T47D (cell line): ENCODE data around the gene CRYBG1.

Experiments used
- DNase-seq, 2 experiments: peaks; one replicate each; pipeline versions ENCODE4 v3.0.0 to v3.0.0-alpha.2; 2011 to 2012; ENCODE audit warnings: low read depth in 1 of 2, low spot score in 1 of 2
- JUND ChIP-seq: IDR thresholded peaks from 2 replicates; pipeline ENCODE4 v1.6.1; 2012; ENCODE audit warnings: low read depth
- in situ Hi-C: cut with HindIII; loops from 2 replicates; pipeline ENCODE4 v1.10.0; 2016; ENCODE audit warnings: low sequenced_read_pairs, low pct_unique_long_range_greater_than_20kb

The CRYBG1 gene

DNA sequence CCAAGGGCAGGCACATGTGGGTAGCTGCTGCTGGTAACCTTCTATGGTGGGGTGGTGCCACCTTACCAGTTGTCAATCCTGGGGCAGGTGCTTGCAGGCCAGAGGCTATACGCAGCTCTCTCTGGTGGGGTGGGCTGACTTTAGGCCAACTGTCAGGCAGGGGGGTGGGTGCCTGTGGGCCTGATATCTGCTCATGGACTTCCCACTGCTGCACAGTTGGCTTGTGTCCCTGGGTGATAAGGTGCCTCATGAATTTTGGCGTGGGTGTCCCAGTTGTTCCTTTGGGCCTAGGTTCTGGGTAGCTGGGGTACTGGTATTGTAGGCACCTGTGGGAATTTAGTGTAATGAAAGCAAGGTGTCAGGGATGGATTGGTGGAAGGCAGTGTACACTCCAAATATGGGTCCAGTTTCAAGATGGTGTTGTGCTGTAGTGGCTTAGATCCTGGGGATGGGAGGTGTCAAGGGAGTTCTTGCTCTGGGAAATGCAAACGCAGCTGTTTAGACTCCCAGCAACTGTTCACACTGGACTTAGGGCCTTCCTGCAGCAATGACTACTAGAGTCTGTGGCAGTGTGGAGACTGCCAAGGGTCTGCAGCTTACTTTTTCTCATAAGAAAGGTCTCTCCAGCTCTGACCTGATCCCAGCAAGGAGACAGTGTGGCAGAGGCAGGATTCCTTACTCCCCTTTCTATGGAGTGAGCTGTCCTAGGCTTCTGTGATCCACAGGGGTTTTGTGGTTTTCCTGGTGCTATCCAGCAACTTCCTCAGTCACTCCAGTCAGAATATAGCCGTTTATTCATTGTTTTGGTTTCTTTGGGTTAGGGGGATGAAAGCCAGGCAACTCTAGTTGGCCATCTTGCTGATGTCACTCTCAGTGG, 128.2 kb downstream of the CRYBG1 start:
- peak in 1 of 2 experiments; percentile 3 for DNase-seq
- in situ Hi-C loops, result no loop called here
- TF ChIP-seq JUND, result no peak

DNA sequence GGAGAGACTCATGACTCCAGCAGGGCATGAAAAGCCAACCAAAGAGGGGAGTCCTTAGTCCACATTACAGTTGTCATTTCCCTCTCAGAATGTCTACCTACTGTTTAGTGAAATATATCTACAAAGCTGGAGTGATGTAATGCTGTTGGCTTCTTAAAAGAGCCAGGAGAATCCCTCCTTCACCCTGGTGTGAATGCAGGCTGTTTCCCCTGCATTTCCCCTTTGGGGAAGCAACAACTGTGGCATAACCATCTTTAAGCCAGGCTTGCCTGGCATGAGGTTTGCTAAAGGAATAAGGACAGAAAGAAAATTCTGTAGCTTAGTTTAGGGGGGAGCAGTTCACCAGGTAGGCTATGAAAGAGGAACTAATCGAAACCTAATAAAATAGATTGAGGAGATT, 129.5 kb downstream of the CRYBG1 start:
- DNase-seq, result no peak
- no peak for TF ChIP-seq JUND
- in situ Hi-C loops, result no loop called here

DNA sequence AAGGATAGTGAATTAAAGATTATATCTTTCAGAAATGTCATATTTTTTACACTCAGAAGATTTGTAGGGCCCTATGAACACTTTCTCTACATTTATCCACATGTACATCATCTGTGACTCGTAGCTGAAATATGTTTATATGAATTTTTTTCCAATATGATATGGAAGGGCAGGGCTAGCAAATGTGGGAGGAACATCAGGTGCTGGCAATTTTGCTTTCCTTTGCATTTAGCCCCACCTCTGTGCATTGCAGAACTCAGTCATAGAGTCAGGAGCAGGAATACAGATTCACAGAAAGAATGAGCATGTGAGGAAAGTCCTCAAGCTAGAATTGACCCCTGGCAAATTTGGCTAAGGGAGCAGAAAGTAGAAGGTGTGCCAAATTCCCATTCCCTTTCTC, 129.9 kb downstream of the CRYBG1 start:
- in situ Hi-C loops, result no loop called here
- no peak for DNase-seq
- TF ChIP-seq JUND, result no peak

DNA sequence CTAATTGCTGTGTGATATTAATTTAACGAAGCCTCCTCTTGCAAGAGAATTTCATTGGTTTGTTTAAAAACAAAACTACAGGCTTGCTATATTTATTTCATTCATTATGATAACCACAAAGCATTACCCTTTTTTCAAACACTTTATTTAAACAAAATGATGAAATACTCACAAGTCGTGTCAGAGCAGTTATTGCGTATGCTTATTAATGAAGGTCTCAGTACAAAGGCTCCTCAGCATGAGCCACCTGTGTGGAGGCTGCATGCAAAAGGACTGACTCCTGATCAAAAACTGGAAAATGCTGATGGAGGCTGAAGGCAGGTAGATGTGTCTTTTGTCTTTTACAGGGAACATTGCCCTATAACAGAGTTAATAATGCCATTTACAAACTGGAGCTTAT, 130.5 kb downstream of the CRYBG1 start:
- DNase-seq, result no peak
- TF ChIP-seq JUND, result no peak
- in situ Hi-C loops, result no loop called here

DNA sequence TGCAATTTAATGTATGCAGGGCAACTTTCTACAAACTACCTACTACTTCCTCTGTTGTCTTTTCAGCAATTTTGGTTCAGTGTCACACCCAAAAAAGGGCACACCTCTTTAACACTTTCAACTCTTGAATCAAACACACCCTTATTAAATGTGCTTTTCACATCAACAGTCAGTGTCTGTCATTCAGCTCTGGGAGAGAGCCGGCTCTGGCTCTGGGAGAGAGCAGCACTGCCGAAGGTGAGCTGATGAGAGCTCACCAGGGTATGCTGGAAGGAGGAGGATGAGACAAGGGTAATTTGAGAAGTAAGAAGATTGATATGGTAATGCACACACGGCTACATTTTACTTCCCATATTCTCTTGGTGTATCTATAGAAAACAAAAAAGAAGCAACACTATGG, 134.5 kb downstream of the CRYBG1 start:
- DNase-seq, result no peak
- in situ Hi-C loops, result no loop called here

DNA sequence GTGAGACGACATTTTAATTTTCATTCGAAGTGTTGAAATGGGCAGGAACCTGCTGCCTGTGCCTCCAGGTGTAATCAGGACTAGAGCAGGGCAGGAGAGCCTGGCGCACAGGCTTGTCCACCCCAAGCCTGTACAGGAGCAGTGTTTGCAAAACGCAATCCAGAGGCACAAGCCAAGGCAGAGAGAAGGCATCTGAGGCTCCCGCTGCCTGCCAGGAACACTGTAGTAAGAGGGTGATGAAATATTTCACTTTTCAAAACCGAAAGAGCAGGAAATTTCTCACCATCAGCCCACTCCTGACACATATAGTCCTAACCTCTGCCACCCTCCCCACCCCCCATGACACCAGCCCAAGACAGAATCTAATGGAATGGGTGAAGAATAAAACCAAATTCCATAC, 136.3 kb downstream of the CRYBG1 start:
- in situ Hi-C loops, result no loop called here
- peak in 1 of 2 experiments; percentile 65 for DNase-seq
- no peak for TF ChIP-seq JUND

More for the DNA sequence above, 134.5 kb downstream of the CRYBG1 start:
- TF ChIP-seq JUND, result no peak

DNA sequence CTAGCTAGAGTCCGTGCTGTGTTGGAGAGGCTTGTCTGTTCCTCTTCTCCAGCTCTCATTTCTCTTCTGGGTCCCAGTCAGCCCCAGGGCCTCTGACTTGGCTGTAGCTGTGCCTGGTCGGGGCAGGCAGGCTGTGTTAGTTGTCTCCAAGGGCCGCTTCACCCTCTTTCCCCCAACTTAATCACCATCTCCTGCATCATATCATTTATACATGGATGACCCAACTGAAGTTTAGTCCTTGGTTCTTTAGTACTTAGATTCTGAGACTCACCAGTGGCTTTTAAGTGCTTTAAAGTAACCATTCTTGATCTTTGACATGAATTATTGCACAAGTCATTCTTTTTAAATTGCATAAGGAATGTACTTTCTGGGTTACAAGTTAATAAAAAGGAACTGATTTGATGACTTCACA, 141.4 kb downstream of the CRYBG1 start:
- in situ Hi-C loops, result no loop called here
- no peak for DNase-seq
- TF ChIP-seq JUND, result no peak

DNA sequence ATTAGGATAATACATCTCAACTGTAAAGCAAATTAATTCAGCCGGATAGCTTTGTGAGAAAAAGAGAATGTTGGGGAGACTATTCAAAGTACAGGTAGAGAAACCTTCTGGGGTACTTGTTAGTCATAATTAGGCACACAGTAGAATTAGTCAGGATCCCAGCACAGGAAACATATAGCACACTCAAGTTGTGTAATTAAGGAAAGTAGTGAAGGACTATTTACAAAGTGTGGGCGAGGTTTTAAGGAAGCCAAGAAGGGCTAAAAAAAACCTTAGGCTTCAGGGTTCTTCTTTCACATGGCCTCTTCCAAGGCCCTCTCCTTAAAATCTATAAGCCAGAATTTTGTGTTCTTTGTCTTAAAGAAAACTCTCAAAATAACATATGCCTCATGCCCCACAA, 142.0 kb downstream of the CRYBG1 start:
- in situ Hi-C loops, result no loop called here
- DNase-seq, result no peak
- no peak for TF ChIP-seq JUND

DNA sequence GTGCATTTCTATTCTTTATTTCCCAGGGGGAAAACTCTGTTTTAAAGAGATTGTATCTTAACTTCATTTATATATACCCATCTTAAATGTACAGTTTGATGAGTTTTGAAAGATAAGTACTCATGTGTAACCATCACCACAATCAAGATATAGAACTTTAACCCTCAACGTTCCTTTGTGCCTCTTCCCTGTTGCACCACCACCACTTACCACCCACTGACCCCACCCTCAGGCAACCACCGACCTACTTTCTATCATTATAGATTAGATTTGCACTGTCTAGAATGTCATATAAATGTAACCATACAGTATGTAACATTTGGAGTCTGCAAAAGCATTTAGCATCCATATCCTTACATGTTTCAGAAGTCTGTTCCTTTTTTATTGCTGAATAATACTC, 147.8 kb downstream of the CRYBG1 start:
- in situ Hi-C loops, result no loop called here
- no peak for DNase-seq
- no peak for TF ChIP-seq JUND

DNA sequence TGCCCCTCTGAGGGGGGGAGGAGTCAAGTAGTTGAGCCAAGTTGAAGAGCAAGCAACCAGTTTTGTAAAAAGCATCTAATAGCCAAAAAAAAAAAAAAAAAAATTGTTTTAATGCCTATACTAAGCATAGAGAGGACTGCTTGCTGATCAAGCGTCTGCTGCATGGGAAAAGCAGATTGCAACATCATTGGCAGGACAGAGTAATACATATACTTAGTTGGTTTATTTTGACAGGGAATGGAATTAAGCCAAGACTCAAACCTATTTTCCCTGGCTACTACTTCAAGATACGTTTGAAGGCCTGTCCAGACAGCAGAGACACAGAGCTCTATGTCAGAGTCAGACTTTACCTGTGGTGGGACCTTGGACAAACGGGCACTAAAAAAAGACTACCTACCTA, 148.3 kb downstream of the CRYBG1 start:
- DNase-seq, result no peak
- in situ Hi-C loops, result no loop called here
- TF ChIP-seq JUND, result no peak

DNA sequence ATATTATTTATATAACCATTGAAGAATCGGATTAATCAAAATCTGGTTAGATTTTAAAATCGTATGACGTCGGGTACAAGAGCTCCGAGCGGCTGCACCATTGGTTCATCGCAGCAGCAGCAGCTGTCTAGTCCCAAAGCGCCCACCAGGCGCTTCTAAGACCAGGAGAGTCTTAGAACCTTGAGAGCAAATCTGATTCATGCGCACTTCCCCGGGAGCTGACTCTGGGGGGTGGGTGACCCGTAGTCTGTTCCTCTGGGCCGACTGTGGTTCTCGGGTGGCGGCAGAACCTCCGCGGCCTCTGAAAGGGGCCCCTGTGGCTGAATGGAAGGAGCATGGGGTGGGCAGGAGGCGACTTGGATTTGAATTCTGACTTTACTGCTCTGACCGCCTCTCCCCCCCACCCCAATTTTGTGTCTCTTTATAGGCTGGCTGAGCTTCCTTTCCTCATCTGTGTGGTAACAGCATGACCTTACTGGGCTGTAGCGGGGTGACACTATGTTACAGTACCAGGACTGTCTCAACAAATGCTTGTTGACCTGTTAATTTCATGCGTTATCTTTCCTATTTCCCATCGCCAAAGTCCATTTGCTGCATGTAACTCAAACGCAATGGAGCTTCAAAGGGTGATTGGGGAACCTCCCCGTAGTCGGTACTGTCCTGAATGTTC, 149.0 kb downstream of the CRYBG1 start:
- no peak for DNase-seq
- TF ChIP-seq JUND, result no peak
- in situ Hi-C loops, result no loop called here

DNA sequence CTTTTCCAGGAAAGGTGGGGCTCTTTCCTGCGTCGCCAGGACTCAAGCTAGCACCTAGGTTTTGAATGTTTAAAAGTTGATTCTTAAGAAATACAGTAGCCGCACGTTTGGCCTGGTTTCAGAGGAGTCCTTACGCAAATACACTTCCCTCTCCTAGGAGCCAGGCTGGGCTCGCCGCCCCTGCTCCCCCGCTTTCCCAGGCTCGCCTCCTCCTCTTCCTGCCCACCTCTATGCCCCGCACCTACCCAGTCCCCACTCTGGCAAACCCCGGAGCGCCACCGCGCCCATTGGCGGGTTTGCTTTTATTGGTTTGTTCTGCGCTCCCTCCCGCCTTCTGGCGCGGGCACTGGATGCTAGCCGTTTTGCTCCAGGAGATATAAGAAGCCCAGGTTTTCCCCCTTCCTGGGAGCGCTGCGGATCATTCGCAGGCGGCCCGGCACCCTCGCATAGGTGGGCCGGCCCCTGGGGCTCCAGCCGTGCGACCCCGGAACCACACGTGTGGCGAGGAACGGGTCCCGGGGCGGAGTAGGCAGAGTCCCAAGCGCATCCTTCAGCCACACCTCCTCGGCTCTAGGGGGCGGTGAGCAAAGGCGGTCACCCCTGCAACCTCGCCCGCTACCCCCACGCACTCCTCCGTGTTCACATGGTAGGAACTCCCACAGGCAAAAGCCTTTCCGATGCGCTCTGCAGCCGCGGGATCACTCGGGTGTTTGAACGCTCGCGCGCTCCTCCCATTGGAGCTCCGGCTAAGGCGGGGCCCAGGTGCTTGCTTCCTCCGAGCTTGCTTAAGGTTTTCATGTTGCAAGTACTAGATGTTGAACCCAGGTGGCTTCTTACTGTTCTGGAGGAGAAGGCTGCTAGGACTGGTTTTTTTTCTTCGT, 149.8 kb downstream of the CRYBG1 start:
- DNase-seq, result peak; percentile 73 to 91
- in situ Hi-C loops, result no loop called here

More for the DNA sequence above, 149.8 kb downstream of the CRYBG1 start:
- no peak for TF ChIP-seq JUND
